K562 (cell line): ENCODE data around the gene AKAP6. TPM values are rescaled to one million over a fixed set of nuclear protein-coding genes. Genes with fewer than 3 reads are reported as not detected.

Source experiments
- ATAC-seq: fragments of 200-7000 bp; cut with Tn5 transposase; 3 replicates; pipeline ENCODE4 v1.9.1; 2020; ENCODE audit warnings: moderate library complexity
- BruUV-seq: library from RNA; stranded (reverse); fragments of 400-500 nt; replicated peaks from 2 replicates; lab custom pipeline; 2021; lab: Mats Ljungman, UMichigan
- CTCF ChIA-PET: fragments of 300-600 bp; formaldehyde crosslinking; extraction: SDS; loops from one replicate; lab custom pipeline; 2021; ENCODE audit warnings: low intra/inter-chr PET ratio; lab: Yijun Ruan, JAX
- POLR2A ChIA-PET: fragments of 300-600, 350-650 bp; sonication (Branson Sonifier 250); formaldehyde crosslinking; extraction: SDS; loops from one replicate; lab custom pipeline; 2021; ENCODE audit warnings: antibody characterized with exemption, inconsistent platforms; lab: Yijun Ruan, JAX
- DNase-seq, 4 experiments: peaks; one replicate each; pipeline versions ENCODE4 v3.0.0 to v3.0.0-alpha.2; 2011 to 2018; ENCODE audit warnings: low spot score in 3 of 4, mixed read lengths in 3 of 4; ENCODE audit errors: extremely low read depth in 1 of 4
- FAIRE-seq: peaks from 2 replicates; lab custom pipeline; 2011; peaks lifted over from hg19 to GRCh38; lab: Jason Lieb, UNC
- H2AFZ ChIP-seq: 2 replicates; pipeline ENCODE4 v1.6.0; 2011; ENCODE audit warnings: low read depth, low read length, control low read depth, inconsistent platforms
- H3K27ac ChIP-seq: fragments of 200-600 bp; 3 replicates; pipeline ENCODE4 v1.8.0; 2011; ENCODE audit warnings: low read depth, mild to moderate bottlenecking, control low read depth, inconsistent platforms, low read length, moderate library complexity, mixed read lengths; ENCODE audit errors: extremely low read depth
- H3K27me3 ChIP-seq, 2 experiments: fragments of 300-600 bp in 1 of 2; 2 replicates in 1 of 2; 3 replicates in 1 of 2; pipeline versions ENCODE4 v1.6.0 to v1.8.0; 2011; ENCODE audit warnings: inconsistent platforms in 2 of 2, low read length in 2 of 2, mild to moderate bottlenecking in 1 of 2, mixed read lengths in 1 of 2, moderate library complexity in 1 of 2; ENCODE audit not compliant: control insufficient read depth in 2 of 2, insufficient read depth in 2 of 2
- H3K36me3 ChIP-seq: fragments of 300-600 bp; 3 replicates; pipeline ENCODE4 v1.8.0; 2011; ENCODE audit warnings: mild to moderate bottlenecking, low read length, inconsistent platforms; ENCODE audit not compliant: control insufficient read depth, insufficient read depth
- H3K4me1 ChIP-seq, 2 experiments: fragments of 200-600 bp in 1 of 2; replicated peaks in 1 of 2; 2 replicates in 1 of 2; 3 replicates in 1 of 2; pipeline versions ENCODE4 v1.5.1 to v1.8.0; 2011; ENCODE audit warnings: inconsistent platforms in 2 of 2, low read length in 2 of 2, mild to moderate bottlenecking in 1 of 2, mixed read lengths in 1 of 2, moderate library complexity in 1 of 2; ENCODE audit not compliant: control insufficient read depth in 2 of 2, insufficient read depth in 2 of 2
- H3K4me2 ChIP-seq: 2 replicates; pipeline ENCODE4 v1.6.1; 2011; ENCODE audit warnings: low read length, control low read depth, inconsistent platforms, mixed read lengths; ENCODE audit not compliant: insufficient read depth
- H3K4me3 ChIP-seq: fragments of 200-600 bp; sonication (generic), shearing (Covaris generic); 2 replicates; pipeline ENCODE4 v1.5.1; 2016; ENCODE audit warnings: control low read depth, inconsistent platforms
- H3K79me2 ChIP-seq: fragments of 200-600 bp; 3 replicates; pipeline ENCODE4 v1.8.0; 2011; ENCODE audit warnings: low read length, inconsistent platforms; ENCODE audit not compliant: control insufficient read depth, insufficient read depth
- H3K9ac ChIP-seq, 2 experiments: 2 replicates each; pipeline versions ENCODE4 v1.6.0 to v1.6.1; 2011; ENCODE audit warnings: low read depth in 2 of 2, low read length in 2 of 2, control low read depth in 1 of 2, inconsistent platforms in 1 of 2, mild to moderate bottlenecking in 1 of 2, mixed read lengths in 1 of 2; ENCODE audit not compliant: insufficient read depth in 1 of 2
- H3K9me1 ChIP-seq: one replicate; pipeline ENCODE4 v1.6.0; 2011; ENCODE audit warnings: inconsistent platforms, mild to moderate bottlenecking, low read length, moderate library complexity; ENCODE audit not compliant: control insufficient read depth, insufficient read depth
- H3K9me3 ChIP-seq: replicated peaks from 2 replicates; pipeline ENCODE4 v1.5.1; 2011; ENCODE audit warnings: low read depth, low read length, inconsistent platforms; ENCODE audit not compliant: control insufficient read depth, insufficient read depth
- H4K20me1 ChIP-seq: replicated peaks from 2 replicates; pipeline ENCODE4 v1.6.1; 2011; ENCODE audit warnings: low read length, inconsistent platforms, mixed read lengths; ENCODE audit not compliant: control insufficient read depth, insufficient read depth
- MEF2A ChIP-seq: IDR thresholded peaks from 2 replicates; pipeline ENCODE4 v1.6.1; 2011; ENCODE audit warnings: low read depth, mild to moderate bottlenecking, low read length, moderate library complexity; ENCODE audit not compliant: control insufficient read depth
- NFXL1 ChIP-seq: fragments of 450-650 bp; formaldehyde crosslinking; IDR thresholded peaks from 2 replicates; pipeline ENCODE4 v1.4.0; 2021; ENCODE audit warnings: mild to moderate bottlenecking
- POLR2AphosphoS2 ChIP-seq: IDR thresholded peaks from 2 replicates; pipeline ENCODE4 v1.6.1; 2012; ENCODE audit warnings: low read length, improper control_type of control experiment
- PTBP1 ChIP-seq: fragments of 200-400 bp; formaldehyde crosslinking; IDR thresholded peaks from 2 replicates; pipeline ENCODE4 v1.6.1; 2017; ENCODE audit warnings: low read depth, low read length
- TRIM24 ChIP-seq, 2 experiments: fragments of 450-650 bp; IDR thresholded peaks; 2 replicates each; pipeline ENCODE4 v1.6.1; 2016
- ZNF224 ChIP-seq: sonication (generic); formaldehyde crosslinking; IDR thresholded peaks from 2 replicates; pipeline ENCODE4 v1.8.0; 2022; ENCODE audit warnings: mild to moderate bottlenecking, missing genetic modification reagents
- ZNF764 ChIP-seq: fragments of 250-450 bp; sonication (Bioruptor Pico); IDR thresholded peaks from 2 replicates; pipeline ENCODE4 v1.4.0; 2020; ENCODE audit warnings: low read depth, mild to moderate bottlenecking, moderate library complexity
- ZNF780A ChIP-seq: fragments of 250-450 bp; sonication (Bioruptor Pico); IDR thresholded peaks from 2 replicates; pipeline ENCODE4 v1.5.0; 2021; ENCODE audit warnings: mild to moderate bottlenecking
- WGBS: fragments of 100-300 bp; shearing (Covaris generic); methylation state at CpG from one replicate; pipeline ENCODE4 v1.1.6; 2016; ENCODE audit warnings: low coverage, mixed read lengths; ENCODE audit not compliant: insufficient coverage; ENCODE audit errors: missing lambda C conversion rate; 5-methylcytosine and 5-hydroxymethylcytosine counted together
- in situ Hi-C: fragments of 300-500 bp; cut with MboI; formaldehyde crosslinking; loops from 4 replicates; pipeline ENCODE4 v1.15.0; 2018; ENCODE audit warnings: inconsistent platforms, mixed read lengths
- intact Hi-C: fragments of 100-400 bp; cut with micrococcal nuclease; formaldehyde crosslinking; loops from 2 replicates; pipeline ENCODE4 v1.14.2; 2022
- polyA plus RNA-seq, 8 experiments: library from polyadenylated mRNA; depleted of rRNA in 4 of 8; stranded (reverse) in 5 of 8; unstranded in 3 of 8; fragments of >200 nt; fragmentation: Nextera tagmentation in 2 of 8; fragmentation: Illumina TruSeq in 1 of 8; extraction: Ambion mirVana in 2 of 8; extraction: Trizol in 1 of 8; gene quantifications; 2 replicates each; pipeline versions ENCODE4 v1.2.1 to v1.2.3, GENCODE V29; 2011 to 2014; ENCODE audit warnings: inconsistent platforms in 1 of 8, missing spikeins in 1 of 8
- total RNA-seq, 7 experiments: library from RNA; depleted of rRNA in 6 of 7; stranded (reverse); fragments of >200 nt in 6 of 7; fragmentation: Illumina TruSeq in 2 of 7; extraction: Trizol in 2 of 7; gene quantifications; 2 replicates each; pipeline versions ENCODE4 v1.2.1 to v1.2.3, GENCODE V29; 2011 to 2021; ENCODE audit warnings: low replicate concordance in 1 of 7
- TF ChIP-seq, protein P1 (sequence below): fragments of 450-650 bp; IDR thresholded peaks from 2 replicates; pipeline ENCODE4 v1.6.1; 2018; ENCODE audit not compliant: partially characterized antibody
- TF ChIP-seq, protein P2 (sequence below), 2 experiments: IDR thresholded peaks; 2 replicates each; pipeline ENCODE4 v1.6.1; 2011; ENCODE audit warnings: borderline replicate concordance in 1 of 2, control low read depth in 1 of 2, low read depth in 1 of 2, low read length in 1 of 2, mild to moderate bottlenecking in 1 of 2, mixed read lengths in 1 of 2, moderate library complexity in 1 of 2; ENCODE audit not compliant: insufficient read depth in 1 of 2, insufficient read length in 1 of 2, poor library complexity in 1 of 2, severe bottlenecking in 1 of 2; ENCODE audit errors: extremely low read depth in 1 of 2
- TF ChIP-seq, protein P3 (sequence below): fragments of 200-800 bp; sonication (Bioruptor generic); IDR thresholded peaks from 2 replicates; pipeline ENCODE4 v1.6.1; 2017; ENCODE audit warnings: missing genetic modification characterization, missing compliant biosample characterization

AKAP6 gene
- total and polyA plus RNA-seq, 9 of the 15 experiments (the other 6 are each of a cell fraction or from before 2014, with no cell fraction given) = 0.03 to 1.7 (median 0.48) TPM

DNA sequence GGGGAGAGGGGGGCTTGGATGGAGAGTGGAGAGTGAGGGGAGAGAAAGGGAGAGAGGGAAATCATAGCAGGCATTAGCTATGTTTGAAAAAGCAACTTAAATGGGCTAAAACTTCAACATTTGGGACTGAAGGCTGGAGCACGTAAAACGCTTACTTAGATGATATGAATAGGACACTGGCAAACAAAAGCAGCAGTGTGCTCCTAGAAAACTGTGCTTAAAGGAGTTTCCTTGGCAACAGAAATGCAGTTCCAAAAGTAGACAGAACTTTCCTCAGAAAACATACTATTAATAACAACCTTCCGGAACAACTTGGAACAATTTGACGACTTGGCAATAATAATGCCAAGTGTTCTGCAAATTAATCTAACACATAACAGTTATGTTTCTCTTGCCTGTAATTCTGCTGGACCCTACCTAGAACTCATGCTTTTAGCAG is 374.1 kb downstream of the AKAP6 start (continued):
- TF ChIP-seq, protein P1, sequence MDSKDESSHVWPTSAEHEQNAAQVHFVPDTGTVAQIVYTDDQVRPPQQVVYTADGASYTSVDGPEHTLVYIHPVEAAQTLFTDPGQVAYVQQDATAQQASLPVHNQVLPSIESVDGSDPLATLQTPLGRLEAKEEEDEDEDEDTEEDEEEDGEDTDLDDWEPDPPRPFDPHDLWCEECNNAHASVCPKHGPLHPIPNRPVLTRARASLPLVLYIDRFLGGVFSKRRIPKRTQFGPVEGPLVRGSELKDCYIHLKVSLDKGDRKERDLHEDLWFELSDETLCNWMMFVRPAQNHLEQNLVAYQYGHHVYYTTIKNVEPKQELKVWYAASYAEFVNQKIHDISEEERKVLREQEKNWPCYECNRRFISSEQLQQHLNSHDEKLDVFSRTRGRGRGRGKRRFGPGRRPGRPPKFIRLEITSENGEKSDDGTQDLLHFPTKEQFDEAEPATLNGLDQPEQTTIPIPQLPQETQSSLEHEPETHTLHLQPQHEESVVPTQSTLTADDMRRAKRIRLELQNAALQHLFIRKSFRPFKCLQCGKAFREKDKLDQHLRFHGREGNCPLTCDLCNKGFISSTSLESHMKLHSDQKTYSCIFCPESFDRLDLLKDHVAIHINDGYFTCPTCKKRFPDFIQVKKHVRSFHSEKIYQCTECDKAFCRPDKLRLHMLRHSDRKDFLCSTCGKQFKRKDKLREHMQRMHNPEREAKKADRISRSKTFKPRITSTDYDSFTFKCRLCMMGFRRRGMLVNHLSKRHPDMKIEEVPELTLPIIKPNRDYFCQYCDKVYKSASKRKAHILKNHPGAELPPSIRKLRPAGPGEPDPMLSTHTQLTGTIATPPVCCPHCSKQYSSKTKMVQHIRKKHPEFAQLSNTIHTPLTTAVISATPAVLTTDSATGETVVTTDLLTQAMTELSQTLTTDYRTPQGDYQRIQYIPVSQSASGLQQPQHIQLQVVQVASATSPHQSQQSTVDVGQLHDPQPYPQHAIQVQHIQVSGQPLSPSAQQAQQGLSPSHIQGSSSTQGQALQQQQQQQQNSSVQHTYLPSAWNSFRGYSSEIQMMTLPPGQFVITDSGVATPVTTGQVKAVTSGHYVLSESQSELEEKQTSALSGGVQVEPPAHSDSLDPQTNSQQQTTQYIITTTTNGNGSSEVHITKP = no peak
- no peak for TF ChIP-seq NFXL1 (CRISPR knock-in tag)

DNA sequence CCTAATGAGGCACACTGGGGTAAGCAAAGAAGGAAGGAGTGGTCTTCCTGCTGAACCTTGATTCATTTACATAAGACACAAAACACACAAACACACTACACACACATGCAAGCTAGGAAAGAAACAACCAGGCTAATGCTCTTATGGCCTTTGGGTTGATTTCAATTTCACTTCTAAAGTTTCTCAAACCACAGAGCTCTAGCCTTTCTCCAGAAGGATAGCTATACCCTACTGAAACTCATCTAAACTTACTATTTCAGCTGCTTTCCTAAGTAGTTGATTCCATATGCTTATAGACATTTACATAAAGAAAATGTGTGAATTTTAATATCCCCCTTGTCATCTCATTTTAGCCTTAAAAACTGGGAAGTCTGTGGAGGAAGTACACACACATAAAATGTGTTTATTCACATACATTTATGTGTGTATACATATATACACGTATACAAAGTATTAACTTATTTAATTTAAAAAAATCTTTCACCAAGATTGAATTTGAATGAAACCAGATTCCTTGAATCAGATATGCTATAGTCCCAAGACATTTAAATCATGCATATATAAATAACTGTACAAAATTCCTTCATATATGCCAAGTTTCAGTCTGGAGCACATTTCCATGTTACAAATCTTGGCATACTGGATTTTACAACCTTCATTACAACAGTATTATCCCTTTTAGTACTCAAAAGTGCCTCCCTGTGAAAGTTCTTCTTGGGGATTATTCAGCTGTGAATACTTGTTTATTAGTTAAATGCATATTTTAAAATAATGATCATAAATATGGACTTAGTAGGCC is 377.8 kb downstream of the AKAP6 start:
- BruUV-seq = no TSS peak
- Histone ChIP-seq H3K9ac (no peak overlapping the region), H3K79me2 (no peaks in the 10 kb centered on the region), H3K27ac (no peak overlapping the region), H3K36me3 (no peaks in the 10 kb centered on the region), H3K9me3 (no peaks in the 10 kb centered on the region), H2AFZ (no peak overlapping the region), H3K4me3 (no peak overlapping the region), H3K27me3 (no peaks in the 10 kb centered on the region; a peak in 1 of 5 replicates), H3K4me2 (no peak overlapping the region), H4K20me1 (no peaks in the 10 kb centered on the region), H3K9me1 (no peaks in the 10 kb centered on the region), H3K4me1 (no peaks in the 10 kb centered on the region)
- in situ Hi-C loops (loop anchor here (25.0 kb wide), 1 partner anchor 1605 kb away; no protein-coding TSS in a partner anchor), intact Hi-C loops (no loop called here)
- DNase-seq (no peak), FAIRE-seq (no peak), ATAC-seq (no peak)
- ChIA-PET POLR2A (interaction anchor here (0.7 kb wide), 1 partner anchor 1206 kb away, joined by 3 read pairs; no protein-coding TSS in a partner anchor), CTCF (no interaction called here)
- WGBS = 0% methylated on average over 1 of the region's 1 CpG
- TF ChIP-seq MEF2A (no peak), ZNF780A (CRISPR knock-in tag) (no peak), ZNF764 (CRISPR knock-in tag) (no peak), TRIM24 (IDR thresholded peaks at IDR 0.05) (no peak), POLR2AphosphoS2 (no peak), PTBP1 (no peak), ZNF224 (CRISPR knock-in tag) (no peak)
- TF ChIP-seq, protein P2, sequence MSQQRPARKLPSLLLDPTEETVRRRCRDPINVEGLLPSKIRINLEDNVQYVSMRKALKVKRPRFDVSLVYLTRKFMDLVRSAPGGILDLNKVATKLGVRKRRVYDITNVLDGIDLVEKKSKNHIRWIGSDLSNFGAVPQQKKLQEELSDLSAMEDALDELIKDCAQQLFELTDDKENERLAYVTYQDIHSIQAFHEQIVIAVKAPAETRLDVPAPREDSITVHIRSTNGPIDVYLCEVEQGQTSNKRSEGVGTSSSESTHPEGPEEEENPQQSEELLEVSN (IDR thresholded peaks at IDR 0.05; ENCODE audit: borderline replicate concordance in 1 of 2, extremely low read depth in 1 of 2, insufficient read depth in 1 of 2, insufficient read length in 1 of 2, low read depth in 1 of 2, low read length in 1 of 2, poor library complexity in 1 of 2, severe bottlenecking in 1 of 2) = no peak
- TF ChIP-seq, protein P3, sequence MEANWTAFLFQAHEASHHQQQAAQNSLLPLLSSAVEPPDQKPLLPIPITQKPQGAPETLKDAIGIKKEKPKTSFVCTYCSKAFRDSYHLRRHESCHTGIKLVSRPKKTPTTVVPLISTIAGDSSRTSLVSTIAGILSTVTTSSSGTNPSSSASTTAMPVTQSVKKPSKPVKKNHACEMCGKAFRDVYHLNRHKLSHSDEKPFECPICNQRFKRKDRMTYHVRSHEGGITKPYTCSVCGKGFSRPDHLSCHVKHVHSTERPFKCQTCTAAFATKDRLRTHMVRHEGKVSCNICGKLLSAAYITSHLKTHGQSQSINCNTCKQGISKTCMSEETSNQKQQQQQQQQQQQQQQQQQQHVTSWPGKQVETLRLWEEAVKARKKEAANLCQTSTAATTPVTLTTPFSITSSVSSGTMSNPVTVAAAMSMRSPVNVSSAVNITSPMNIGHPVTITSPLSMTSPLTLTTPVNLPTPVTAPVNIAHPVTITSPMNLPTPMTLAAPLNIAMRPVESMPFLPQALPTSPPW (CRISPR knock-in tag) = no peak
